H1 (cell line): ENCODE results near the gene MTTP. TPM values are rescaled to one million over a fixed set of nuclear protein-coding genes. Genes with fewer than 3 reads are reported as not detected.

Source experiments
- CTCF ChIA-PET: fragments of 300-600 bp; sonication (Branson Sonifier 250); formaldehyde crosslinking; loops from one replicate; lab custom pipeline; 2021; ENCODE audit not compliant: partially characterized antibody; lab: Charles Lee
- POLR2A ChIA-PET: fragments of 300-600 bp; sonication (Branson Sonifier 250); formaldehyde crosslinking; loops from one replicate; lab custom pipeline; 2021; ENCODE audit warnings: inconsistent platforms; ENCODE audit not compliant: partially characterized antibody; lab: Charles Lee
- DNase-seq, 2 experiments: peaks; one replicate each; pipeline versions ENCODE4 v3.0.0 to v3.0.0-alpha.2; 2010 to 2022; ENCODE audit warnings: low spot score in 2 of 2, low read depth in 1 of 2, mixed read lengths in 1 of 2
- FAIRE-seq: peaks from 2 replicates; lab custom pipeline; 2011; peaks lifted over from hg19 to GRCh38; lab: Jason Lieb, UNC
- H2AFZ ChIP-seq: 2 replicates; pipeline ENCODE4 v1.8.1; 2012; ENCODE audit warnings: low read length, inconsistent platforms
- H2AK5ac ChIP-seq: 2 replicates; pipeline ENCODE4 v1.6.1; 2013; ENCODE audit warnings: low read depth, low read length
- H2BK120ac ChIP-seq: replicated peaks from 2 replicates; pipeline ENCODE3; 2013; ENCODE audit warnings: low read depth, low read length, inconsistent platforms
- H2BK12ac ChIP-seq: 2 replicates; pipeline ENCODE4 v1.6.1; 2013; ENCODE audit warnings: low read depth, low read length
- H2BK15ac ChIP-seq: 2 replicates; pipeline ENCODE4 v1.6.1; 2013; ENCODE audit warnings: low read length
- H2BK20ac ChIP-seq: 2 replicates; pipeline ENCODE4 v1.6.1; 2013; ENCODE audit warnings: low read length
- H2BK5ac ChIP-seq: 2 replicates; pipeline ENCODE4 v1.6.1; 2013; ENCODE audit warnings: low read depth, low read length
- H3K14ac ChIP-seq: 2 replicates; pipeline ENCODE4 v1.6.1; 2013; ENCODE audit warnings: inconsistent platforms; ENCODE audit not compliant: insufficient read length
- H3K18ac ChIP-seq: 2 replicates; pipeline ENCODE4 v1.6.1; 2013; ENCODE audit warnings: low read length; ENCODE audit errors: extremely low read depth
- H3K23ac ChIP-seq: 2 replicates; pipeline ENCODE4 v1.6.1; 2013; ENCODE audit warnings: inconsistent platforms; ENCODE audit not compliant: insufficient read length
- H3K23me2 ChIP-seq: 2 replicates; pipeline ENCODE4 v1.6.1; 2013; ENCODE audit warnings: low read depth, low read length
- H3K27ac ChIP-seq: 2 replicates; pipeline ENCODE4 v1.6.1; 2011; ENCODE audit warnings: low read depth, low read length, inconsistent platforms
- H3K27me3 ChIP-seq, 4 experiments: replicated peaks in 1 of 4; 1 replicate in 1 of 4; 2 replicates in 3 of 4; pipeline versions ENCODE4 v1.6.1 to v1.8.1; 2011 to 2013; ENCODE audit warnings: low read length in 3 of 4, mild to moderate bottlenecking in 3 of 4, inconsistent platforms in 2 of 4, mixed read lengths in 2 of 4, moderate library complexity in 1 of 4; ENCODE audit not compliant: control insufficient read depth in 3 of 4, insufficient read depth in 3 of 4; ENCODE audit errors: extremely low read depth in 1 of 4
- H3K36me3 ChIP-seq, 4 experiments: 2 replicates each; pipeline versions ENCODE4 v1.6.1 to v1.8.1; 2011 to 2013; ENCODE audit warnings: mild to moderate bottlenecking in 4 of 4, low read length in 3 of 4, moderate library complexity in 2 of 4, control low read depth in 1 of 4, inconsistent platforms in 1 of 4; ENCODE audit not compliant: insufficient read depth in 4 of 4, control insufficient read depth in 2 of 4
- H3K4ac ChIP-seq: replicated peaks from 2 replicates; pipeline ENCODE3; 2013; ENCODE audit warnings: low read length, low read depth, mixed read lengths, inconsistent platforms; ENCODE audit not compliant: insufficient read length
- H3K4me1 ChIP-seq, 4 experiments: replicated peaks in 1 of 4; 1 replicate in 1 of 4; 2 replicates in 3 of 4; pipeline versions ENCODE4 v1.6.1 to v1.8.1; 2011 to 2013; ENCODE audit warnings: low read length in 3 of 4, inconsistent platforms in 2 of 4, mixed read lengths in 1 of 4; ENCODE audit not compliant: insufficient read depth in 4 of 4, control insufficient read depth in 3 of 4
- H3K4me2 ChIP-seq, 2 experiments: 2 replicates each; pipeline versions ENCODE4 v1.6.1 to v1.8.1; 2011 to 2013; ENCODE audit warnings: low read depth in 2 of 2, low read length in 2 of 2, control low read depth in 1 of 2, inconsistent platforms in 1 of 2, mild to moderate bottlenecking in 1 of 2; ENCODE audit not compliant: insufficient read depth in 1 of 2
- H3K4me3 ChIP-seq, 4 experiments: fragments of 200-600, 300-600 bp in 1 of 4; sonication (generic), shearing (Covaris generic), sonication (Bioruptor Twin) in 1 of 4; 2 replicates each; pipeline versions ENCODE4 v1.5.1 to v1.8.1; 2011 to 2016; ENCODE audit warnings: low read length in 4 of 4, low read depth in 3 of 4, control low read depth in 2 of 4, inconsistent platforms in 2 of 4, mild to moderate bottlenecking in 2 of 4, mixed read lengths in 1 of 4, moderate library complexity in 1 of 4; ENCODE audit not compliant: insufficient read depth in 2 of 4; ENCODE audit errors: extremely low read depth in 1 of 4
- H3K56ac ChIP-seq: replicated peaks from 2 replicates; pipeline ENCODE3; 2013; ENCODE audit warnings: low read depth, mild to moderate bottlenecking, mixed read lengths, low read length, inconsistent platforms; ENCODE audit not compliant: insufficient read length
- H3K79me1 ChIP-seq: 2 replicates; pipeline ENCODE4 v1.6.1; 2013; ENCODE audit warnings: low read depth, low read length, control low read depth
- H3K79me2 ChIP-seq, 2 experiments: 2 replicates each; pipeline versions ENCODE4 v1.6.1 to v1.8.1; 2012 to 2013; ENCODE audit warnings: low read length in 2 of 2, mild to moderate bottlenecking in 2 of 2, inconsistent platforms in 1 of 2; ENCODE audit not compliant: insufficient read depth in 2 of 2, control insufficient read depth in 1 of 2
- H3K9ac ChIP-seq, 4 experiments: replicated peaks in 1 of 4; 1 replicate in 1 of 4; 2 replicates in 3 of 4; pipeline versions ENCODE4 v1.6.1 to v1.8.1; 2011 to 2013; ENCODE audit warnings: low read depth in 3 of 4, low read length in 3 of 4, control low read depth in 2 of 4, mild to moderate bottlenecking in 2 of 4, moderate library complexity in 2 of 4, inconsistent platforms in 1 of 4; ENCODE audit errors: extremely low read depth in 1 of 4
- H3K9me3 ChIP-seq, 2 experiments: 2 replicates each; pipeline versions ENCODE4 v1.6.1 to v1.8.1; 2012 to 2013; ENCODE audit warnings: mild to moderate bottlenecking in 2 of 2, moderate library complexity in 2 of 2, control low read depth in 1 of 2, inconsistent platforms in 1 of 2, low read depth in 1 of 2, low read length in 1 of 2, mixed read lengths in 1 of 2; ENCODE audit not compliant: insufficient read depth in 2 of 2
- H4K20me1 ChIP-seq, 2 experiments: replicated peaks in 1 of 2; 2 replicates each; pipeline versions ENCODE3 to v1.8.1; 2011 to 2013; ENCODE audit warnings: inconsistent platforms in 2 of 2, low read length in 2 of 2, mild to moderate bottlenecking in 1 of 2; ENCODE audit not compliant: insufficient read depth in 2 of 2, control insufficient read depth in 1 of 2
- H4K5ac ChIP-seq: 2 replicates; pipeline ENCODE4 v1.6.1; 2013; ENCODE audit warnings: low read length, low read depth, mixed read lengths, inconsistent platforms; ENCODE audit not compliant: insufficient read length
- H4K8ac ChIP-seq: 2 replicates; pipeline ENCODE4 v1.8.0; 2013; ENCODE audit warnings: mild to moderate bottlenecking, moderate library complexity, low read length, inconsistent platforms; ENCODE audit not compliant: insufficient read depth; ENCODE audit errors: extremely low read depth
- H4K91ac ChIP-seq: replicated peaks from 2 replicates; pipeline ENCODE3; 2013; ENCODE audit warnings: low read length, mixed read lengths, inconsistent platforms; ENCODE audit not compliant: insufficient read length
- BACH1 ChIP-seq: IDR thresholded peaks from 2 replicates; pipeline ENCODE4 v1.6.1; 2012; ENCODE audit warnings: low read length, improper control_type of control experiment
- BCL11A ChIP-seq, 2 experiments: IDR thresholded peaks; one replicate each; pipeline ENCODE4 v1.6.1; 2011; ENCODE audit warnings: low read depth in 2 of 2, low read length in 2 of 2, mild to moderate bottlenecking in 2 of 2
- CBX8 ChIP-seq: fragments of 300-800, 300-1000 bp; sonication (generic); IDR thresholded peaks from 2 replicates; pipeline ENCODE4 v1.7.1; 2016; ENCODE audit warnings: low read depth, low read length, borderline replicate concordance
- KDM1A ChIP-seq: fragments of 200-600, 300-600 bp; sonication (generic); IDR thresholded peaks from 2 replicates; pipeline ENCODE4 v1.7.1; 2016; ENCODE audit warnings: mild to moderate bottlenecking, low read length, borderline replicate concordance
- POU5F1 ChIP-seq: IDR thresholded peaks from 2 replicates; pipeline ENCODE4 v1.6.1; 2011; ENCODE audit warnings: low read depth, mild to moderate bottlenecking, low read length, moderate library complexity
- RBBP5 ChIP-seq: IDR thresholded peaks from 2 replicates; pipeline ENCODE4 v1.7.1; 2012; ENCODE audit warnings: low read depth, mild to moderate bottlenecking, inconsistent platforms, low read length, moderate library complexity, borderline replicate concordance
- SP1 ChIP-seq: IDR thresholded peaks from 2 replicates; pipeline ENCODE4 v1.6.1; 2011; ENCODE audit warnings: low read depth, low read length
- SRF ChIP-seq: IDR thresholded peaks from 2 replicates; pipeline ENCODE4 v1.6.1; 2011; ENCODE audit warnings: mild to moderate bottlenecking, low read depth, low read length, moderate library complexity
- TEAD4 ChIP-seq: IDR thresholded peaks from 2 replicates; pipeline ENCODE4 v1.6.1; 2012; ENCODE audit warnings: low read depth, low read length, inconsistent platforms, mixed read lengths
- YY1 ChIP-seq: IDR thresholded peaks from 2 replicates; pipeline ENCODE4 v1.6.1; 2011; ENCODE audit warnings: low read depth, mild to moderate bottlenecking, low read length
- WGBS, 2 experiments: shearing (Covaris generic) in 1 of 2; methylation state at CpG; one replicate each; pipeline versions ENCODE4 v1.1.6 to v1.1.7; 2013 to 2015; ENCODE audit warnings: low lambda C conversion rate in 2 of 2, mixed read lengths in 2 of 2, inconsistent platforms in 1 of 2, low coverage in 1 of 2, missing lambda C conversion rate in 1 of 2; ENCODE audit not compliant: insufficient replicate concordance in 2 of 2, insufficient coverage in 1 of 2, insufficient read length in 1 of 2; ENCODE audit errors: extremely low coverage in 1 of 2, missing lambda C conversion rate in 1 of 2; 5-methylcytosine and 5-hydroxymethylcytosine counted together
- polyA plus RNA-seq, 7 experiments: library from polyadenylated mRNA; depleted of rRNA in 3 of 7; stranded (reverse) in 5 of 7; unstranded in 2 of 7; fragments of >200 nt in 5 of 7; fragments of 200-250 nt in 2 of 7; gene quantifications; 1 replicate in 5 of 7; 2 replicates in 1 of 7; 4 replicates in 1 of 7; pipeline versions ENCODE4 v1.2.1 to v1.2.3, GENCODE V29; 2011 to 2013; ENCODE audit warnings: missing spikeins in 2 of 7, mixed read lengths in 2 of 7
- total RNA-seq: library from RNA; stranded (reverse); fragmentation: NEBNext Ultra II Directional; extraction: Animal tissue kit (Norgen Biotek cat#: 25700); gene quantifications from 2 replicates; pipeline ENCODE4 v1.2.1, GENCODE V29; 2021
- TF ChIP-seq, protein P1 (sequence below): IDR thresholded peaks from 2 replicates; pipeline ENCODE4 v1.6.1; 2011; ENCODE audit warnings: low read depth, mild to moderate bottlenecking, low read length; ENCODE audit not compliant: insufficient read depth

Gene MTTP
- total and polyA plus RNA-seq, 2 of the 8 experiments (the other 6 are each of a cell fraction or from before 2014, with no cell fraction given): 0.12 to 0.26 TPM

DNA sequence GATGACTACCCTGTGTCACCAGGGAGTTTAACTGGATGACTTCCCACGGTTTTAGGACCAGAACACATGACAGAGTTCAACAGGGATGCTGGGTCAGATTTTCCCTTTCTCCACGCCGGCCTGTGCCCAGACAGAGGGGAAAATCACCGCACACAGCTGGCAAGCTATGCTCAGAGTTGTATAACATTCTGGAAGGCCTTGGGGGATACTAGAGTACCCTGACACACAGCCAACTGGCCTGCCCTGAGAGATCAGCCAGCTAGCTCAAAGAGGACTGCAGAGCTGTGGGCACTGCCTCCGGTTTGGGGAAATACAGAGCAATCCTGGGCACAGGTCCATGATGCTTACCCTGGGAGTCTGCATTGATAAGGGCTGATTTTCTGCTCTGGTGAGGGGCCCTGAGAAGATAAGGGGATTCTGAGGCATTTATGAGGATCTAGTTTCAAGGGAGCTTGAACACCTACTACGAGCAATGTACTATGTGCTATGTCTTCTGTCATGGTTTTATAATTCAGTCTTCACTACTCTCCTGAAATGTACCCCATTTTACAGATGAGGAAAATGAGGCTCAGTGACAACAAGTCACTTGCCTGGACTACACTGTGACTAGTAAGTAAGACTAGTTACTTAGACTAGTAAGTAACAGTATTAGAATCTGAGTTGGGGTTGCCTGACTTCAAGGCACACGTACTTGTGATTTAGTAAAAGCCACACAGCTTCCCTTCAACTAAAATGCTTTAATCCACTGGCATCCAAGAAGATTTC lies 68.3 kb downstream of the MTTP start:
- Histone ChIP-seq H3K4me1 (peaks cover 0 to 10% (median 6%) of the 10 kb centered on the region in 4 experiments; a peak in 2 of 7 replicates), H3K18ac (no peak overlapping the region), H4K8ac (no peak overlapping the region), H2BK120ac (no peak overlapping the region), H2BK20ac (no peak overlapping the region), H3K36me3 (no peaks in the 10 kb centered on the region), H3K9ac (no peak overlapping the region), H3K23ac (no peak overlapping the region), H3K79me1 (no peaks in the 10 kb centered on the region), H3K4me3 (no peak overlapping the region), H4K5ac (no peak overlapping the region), H3K56ac (no peak overlapping the region), H2AK5ac (peak overlapping the region; percentile 96; the same call in 1 of the 2 replicates), H3K79me2 (no peaks in the 10 kb centered on the region), H3K9me3 (no peaks in the 10 kb centered on the region), H3K23me2 (no peaks in the 10 kb centered on the region), H4K91ac (no peak overlapping the region), H3K4ac (no peak overlapping the region), H2AFZ (no peak overlapping the region), H3K27me3 (peaks cover 4 to 20% (median 6%) of the 10 kb centered on the region in 4 experiments; a peak in 5 of 7 replicates), H2BK5ac (peak overlapping the region; percentile 38; the same call in 1 of the 2 replicates), H3K4me2 (peak overlapping the region; percentile 23 to 30; a peak in 1 of 4 replicates), H3K14ac (no peak overlapping the region), H4K20me1 (no peaks in the 10 kb centered on the region), H3K27ac (no peak overlapping the region), H2BK12ac (peak overlapping the region; percentile 88), H2BK15ac (no peak overlapping the region)
- 86% methylated on average over 7 of the region's 7 CpGs; no CpG with 5 or more reads in 1 of the 2 experiments for WGBS, 2 experiments
- CTCF ChIA-PET: interaction anchor here (0.6 to 2.8 kb wide), 4 partner anchors 68 to 169 kb away, joined by 3 to 10 read pairs (median 3); no protein-coding TSS in a partner anchor
- POLR2A ChIA-PET: interaction anchor here (1.0 kb wide), 1 partner anchor 10 kb away, joined by 4 read pairs; no protein-coding TSS in a partner anchor
- FAIRE-seq: no peak
- DNase-seq: no peak
- TF ChIP-seq SRF: no peak
- TF ChIP-seq RBBP5: no peak
- no peak for TF ChIP-seq YY1
- no peak for TF ChIP-seq TEAD4
- no peak for TF ChIP-seq CBX8
- peak; percentile 81; the same call in 1 of the 2 replicates for TF ChIP-seq KDM1A
- TF ChIP-seq, protein P1, sequence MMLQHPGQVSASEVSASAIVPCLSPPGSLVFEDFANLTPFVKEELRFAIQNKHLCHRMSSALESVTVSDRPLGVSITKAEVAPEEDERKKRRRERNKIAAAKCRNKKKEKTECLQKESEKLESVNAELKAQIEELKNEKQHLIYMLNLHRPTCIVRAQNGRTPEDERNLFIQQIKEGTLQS: no peak
- no peak for TF ChIP-seq BACH1
- TF ChIP-seq POU5F1: no peak
- no peak for TF ChIP-seq BCL11A (IDR thresholded peaks at IDR 0.05; ENCODE audit: low read depth in 2 of 2, low read length in 2 of 2)
- TF ChIP-seq SP1: no peak
